ENCODE results near the gene CASP5.
"Not testable (repeated sequence)": the region's sequence is repeated elsewhere in the genome, so short reads cannot be mapped to it uniquely, and the experiment has no call there.

GRCh38 chr11:105069749-105070148 is 46.8 kb upstream of the CASP5 start:
- TF ChIP-seq CTCF (IDR thresholded peaks at IDR 0.05; ENCODE audit: low read length); EZH2 (IDR thresholded peaks at IDR 0.05; ENCODE audit: borderline replicate concordance, low read length): not testable (repeated sequence)
